ENCODE data around the gene GPC6.

Gene GPC6

DNA sequence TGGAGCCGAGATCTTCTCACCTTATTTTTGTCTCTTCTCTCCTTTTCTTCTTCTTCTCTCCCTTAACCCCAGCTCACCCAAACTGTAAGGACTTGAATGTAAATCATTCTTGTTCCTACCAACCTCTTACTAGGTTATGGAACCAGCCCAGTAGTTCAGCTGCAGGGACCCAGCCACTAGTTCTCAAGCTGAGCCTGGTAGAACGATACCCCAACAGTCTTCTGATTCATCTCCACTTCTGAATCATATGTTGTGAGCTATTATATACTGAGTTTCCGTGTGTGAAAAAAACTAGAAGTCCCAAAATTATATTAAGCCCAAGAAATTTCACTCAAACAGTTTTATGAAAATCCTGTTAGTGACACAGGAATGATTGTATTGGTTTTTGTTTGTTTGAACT is 1185.1 kb downstream of the GPC6 start:
- TF ChIP-seq, protein P1, sequence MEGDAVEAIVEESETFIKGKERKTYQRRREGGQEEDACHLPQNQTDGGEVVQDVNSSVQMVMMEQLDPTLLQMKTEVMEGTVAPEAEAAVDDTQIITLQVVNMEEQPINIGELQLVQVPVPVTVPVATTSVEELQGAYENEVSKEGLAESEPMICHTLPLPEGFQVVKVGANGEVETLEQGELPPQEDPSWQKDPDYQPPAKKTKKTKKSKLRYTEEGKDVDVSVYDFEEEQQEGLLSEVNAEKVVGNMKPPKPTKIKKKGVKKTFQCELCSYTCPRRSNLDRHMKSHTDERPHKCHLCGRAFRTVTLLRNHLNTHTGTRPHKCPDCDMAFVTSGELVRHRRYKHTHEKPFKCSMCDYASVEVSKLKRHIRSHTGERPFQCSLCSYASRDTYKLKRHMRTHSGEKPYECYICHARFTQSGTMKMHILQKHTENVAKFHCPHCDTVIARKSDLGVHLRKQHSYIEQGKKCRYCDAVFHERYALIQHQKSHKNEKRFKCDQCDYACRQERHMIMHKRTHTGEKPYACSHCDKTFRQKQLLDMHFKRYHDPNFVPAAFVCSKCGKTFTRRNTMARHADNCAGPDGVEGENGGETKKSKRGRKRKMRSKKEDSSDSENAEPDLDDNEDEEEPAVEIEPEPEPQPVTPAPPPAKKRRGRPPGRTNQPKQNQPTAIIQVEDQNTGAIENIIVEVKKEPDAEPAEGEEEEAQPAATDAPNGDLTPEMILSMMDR (conservative IDR thresholded peaks at IDR 0.05; ENCODE audit: low read depth, low read length), result no peak
- H3K4me3 ChIP-seq (ENCODE audit: low read length), result no peak overlapping the region
- no peak for DNase-seq (ENCODE audit: low read depth)

GRCh38 chr13:94412870-94413597 is 1186.4 kb downstream of the GPC6 start:
- no peak for DNase-seq (ENCODE audit: low read depth)
- TF ChIP-seq, protein P1 (conservative IDR thresholded peaks at IDR 0.05; ENCODE audit: low read depth, low read length), result no peak
- no peak overlapping the region for H3K4me3 ChIP-seq (ENCODE audit: low read length)

DNA sequence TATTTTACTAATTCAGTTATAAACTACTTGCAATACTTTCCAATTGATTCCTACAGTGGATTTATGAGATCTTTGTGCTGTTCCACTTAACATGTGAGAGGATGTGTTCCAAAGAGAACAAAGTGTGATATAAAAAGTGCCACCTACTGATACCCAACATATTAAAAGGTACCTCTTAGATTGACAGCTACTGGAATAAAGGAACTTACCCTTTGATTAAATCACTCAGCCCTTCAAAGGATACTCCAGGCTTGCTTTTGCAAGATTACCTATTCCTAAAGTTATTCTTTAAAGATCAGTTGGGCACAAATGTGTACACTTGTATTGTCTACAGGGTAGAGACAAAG is 1187.0 kb downstream of the GPC6 start:
- TF ChIP-seq, protein P1 (conservative IDR thresholded peaks at IDR 0.05; ENCODE audit: low read depth, low read length), result no peak
- no peak overlapping the region for H3K4me3 ChIP-seq (ENCODE audit: low read length)
- no peak for DNase-seq (ENCODE audit: low read depth)

GRCh38 chr13:94414141-94414540 is 1187.5 kb downstream of the GPC6 start:
- TF ChIP-seq, protein P1 (conservative IDR thresholded peaks at IDR 0.05; ENCODE audit: low read depth, low read length), result no peak
- DNase-seq (ENCODE audit: low read depth), result no peak

DNA sequence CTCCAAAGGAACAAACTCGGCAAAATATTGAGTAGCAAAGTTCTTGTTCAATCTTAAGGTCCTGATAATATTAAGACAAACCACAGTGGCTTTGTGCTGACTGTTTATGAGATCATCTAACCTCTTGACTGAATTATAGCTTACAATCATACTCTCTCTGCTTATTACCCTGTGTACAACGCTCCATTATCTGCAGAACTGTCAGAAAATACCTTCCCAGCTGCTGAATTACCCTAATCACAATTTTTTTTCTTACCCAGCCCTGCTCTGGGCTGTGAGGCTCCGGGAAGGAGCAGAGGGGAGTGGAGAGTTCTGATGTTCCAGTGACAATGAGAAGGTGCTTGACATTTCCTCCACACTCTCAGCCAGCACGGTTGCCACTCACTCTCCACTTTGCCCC is 1188.1 kb downstream of the GPC6 start:
- DNase-seq (ENCODE audit: low read depth), result no peak
- no peak overlapping the region for H3K4me3 ChIP-seq (ENCODE audit: low read length)
- TF ChIP-seq, protein P1 (conservative IDR thresholded peaks at IDR 0.05; ENCODE audit: low read depth, low read length), result no peak

More at GRCh38 chr13:94414141-94414540, 1187.5 kb downstream of the GPC6 start:
- H3K4me3 ChIP-seq (ENCODE audit: low read length), result no peak overlapping the region

- H3K4me3 ChIP-seq (ENCODE audit: low read length), result no peak overlapping the region
- TF ChIP-seq, protein P1 (conservative IDR thresholded peaks at IDR 0.05; ENCODE audit: low read depth, low read length), result no peak
- DNase-seq (ENCODE audit: low read depth), result peak; percentile 26
These were observed 1189.1 kb downstream of the GPC6 start for GRCh38 chr13:94415500-94416237.
